MM.1S (cell line): Measurements from ENCODE around the gene BCL11A.

Source experiments
- DNase-seq: peaks from one replicate; pipeline ENCODE4 v3.0.0-alpha.2; 2015
- H2AFZ ChIP-seq: fragments of 300-600 bp; sonication (generic); 2 replicates; pipeline ENCODE4 v1.6.0; 2016; ENCODE audit warnings: antibody characterized with exemption, low read length
- H3F3A ChIP-seq: fragments of 300-600 bp; sonication (generic); 2 replicates; pipeline ENCODE4 v1.6.1; 2016; ENCODE audit warnings: mild to moderate bottlenecking, antibody characterized with exemption, low read length, moderate library complexity, mixed read lengths; ENCODE audit not compliant: insufficient read depth
- H3K27ac ChIP-seq: fragments of 300-600 bp; sonication (generic); 2 replicates; pipeline ENCODE4 v1.5.1; 2016; ENCODE audit warnings: mild to moderate bottlenecking, low read length
- H3K27me3 ChIP-seq: fragments of 300-600 bp; sonication (generic); replicated peaks from 2 replicates; pipeline ENCODE4 v1.6.0; 2016; ENCODE audit warnings: low read length; ENCODE audit not compliant: insufficient read depth
- H3K36me3 ChIP-seq: fragments of 300-600 bp; sonication (generic); replicated peaks from 2 replicates; pipeline ENCODE4 v1.6.1; 2016; ENCODE audit warnings: mild to moderate bottlenecking, low read length, mixed read lengths; ENCODE audit not compliant: insufficient read depth
- H3K4me1 ChIP-seq: fragments of 300-600 bp; sonication (generic); 2 replicates; pipeline ENCODE4 v1.6.1; 2016; ENCODE audit warnings: low read length, mixed read lengths
- H3K4me2 ChIP-seq: fragments of 300-600 bp; sonication (generic); 2 replicates; pipeline ENCODE4 v1.6.0; 2016; ENCODE audit warnings: low read depth, low read length
- H3K4me3 ChIP-seq: fragments of 300-600 bp; sonication (generic); 2 replicates; pipeline ENCODE4 v1.5.1; 2016; ENCODE audit warnings: low read length, mixed read lengths
- H3K79me2 ChIP-seq: fragments of 300-600 bp; sonication (generic); 2 replicates; pipeline ENCODE4 v1.6.1; 2016; ENCODE audit warnings: mixed run types, low read length, mixed read lengths
- H3K9ac ChIP-seq: fragments of 300-600 bp; sonication (generic); 2 replicates; pipeline ENCODE4 v1.6.1; 2016; ENCODE audit warnings: low read length, mixed read lengths
- H3K9me2 ChIP-seq: fragments of 300-600 bp; sonication (generic); replicated peaks from 2 replicates; pipeline ENCODE4 v1.6.1; 2016; ENCODE audit warnings: mild to moderate bottlenecking, low read length, mixed read lengths; ENCODE audit not compliant: insufficient read depth
- H3K9me3 ChIP-seq: fragments of 300-600 bp; sonication (generic); replicated peaks from 2 replicates; pipeline ENCODE4 v1.6.1; 2016; ENCODE audit warnings: mild to moderate bottlenecking, low read length, mixed read lengths; ENCODE audit not compliant: insufficient read depth
- H4K20me1 ChIP-seq: fragments of 300-600 bp; sonication (generic); 2 replicates; pipeline ENCODE4 v1.6.1; 2016; ENCODE audit warnings: mild to moderate bottlenecking, low read length, moderate library complexity, mixed read lengths; ENCODE audit not compliant: insufficient read depth
- EZH2 ChIP-seq: fragments of 300-600 bp; sonication (generic); optimal IDR thresholded peaks from 2 replicates; pipeline ENCODE3; 2017; ENCODE audit warnings: low read depth, mild to moderate bottlenecking, antibody characterized with exemption, low read length, mixed read lengths
- EZH2phosphoT487 ChIP-seq: fragments of 300-600 bp; sonication (generic); IDR thresholded peaks from 2 replicates; pipeline ENCODE4 v1.6.1; 2018; ENCODE audit warnings: antibody characterized with exemption, low read length
- TF ChIP-seq, protein P1 (sequence below): fragments of 300-600 bp; sonication (generic); IDR thresholded peaks from 2 replicates; pipeline ENCODE4 v1.5.1; 2016; ENCODE audit warnings: antibody characterized with exemption, low read length, mixed read lengths

The BCL11A gene

DNA sequence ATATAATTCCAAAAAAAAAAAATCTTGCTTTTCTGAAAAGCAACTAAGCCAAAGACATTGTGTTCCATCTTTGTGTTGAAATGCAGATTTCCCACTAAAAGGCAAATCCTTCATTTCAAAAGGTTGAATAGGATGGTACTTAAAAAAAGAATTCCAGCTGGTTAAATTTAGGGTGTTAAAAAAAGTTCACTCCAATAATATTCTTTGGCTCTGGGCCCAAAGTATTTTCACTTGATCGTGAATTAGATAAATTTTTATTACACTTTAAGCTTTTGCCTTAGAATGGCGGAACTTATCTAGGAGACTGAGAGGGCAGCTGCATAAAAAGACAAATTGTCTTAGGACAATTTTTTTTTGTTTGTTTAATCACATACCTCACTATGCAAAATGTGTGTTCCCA, 79.2 kb downstream of the BCL11A start:
- Histone ChIP-seq H3K4me3 (no peak overlapping the region), H2AFZ (no peak overlapping the region), H3F3A (no peaks in the 10 kb centered on the region), H3K9me3 (no peaks in the 10 kb centered on the region), H3K9ac (no peak overlapping the region), H3K4me2 (no peak overlapping the region), H3K79me2 (no peaks in the 10 kb centered on the region), H3K4me1 (no peaks in the 10 kb centered on the region), H3K9me2 (no peaks in the 10 kb centered on the region), H4K20me1 (no peaks in the 10 kb centered on the region), H3K36me3 (no peaks in the 10 kb centered on the region), H3K27me3 (no peaks in the 10 kb centered on the region), H3K27ac (no peak overlapping the region)
- DNase-seq = no peak
- TF ChIP-seq EZH2phosphoT487 (no peak), EZH2 (no peak)
- TF ChIP-seq, protein P1, sequence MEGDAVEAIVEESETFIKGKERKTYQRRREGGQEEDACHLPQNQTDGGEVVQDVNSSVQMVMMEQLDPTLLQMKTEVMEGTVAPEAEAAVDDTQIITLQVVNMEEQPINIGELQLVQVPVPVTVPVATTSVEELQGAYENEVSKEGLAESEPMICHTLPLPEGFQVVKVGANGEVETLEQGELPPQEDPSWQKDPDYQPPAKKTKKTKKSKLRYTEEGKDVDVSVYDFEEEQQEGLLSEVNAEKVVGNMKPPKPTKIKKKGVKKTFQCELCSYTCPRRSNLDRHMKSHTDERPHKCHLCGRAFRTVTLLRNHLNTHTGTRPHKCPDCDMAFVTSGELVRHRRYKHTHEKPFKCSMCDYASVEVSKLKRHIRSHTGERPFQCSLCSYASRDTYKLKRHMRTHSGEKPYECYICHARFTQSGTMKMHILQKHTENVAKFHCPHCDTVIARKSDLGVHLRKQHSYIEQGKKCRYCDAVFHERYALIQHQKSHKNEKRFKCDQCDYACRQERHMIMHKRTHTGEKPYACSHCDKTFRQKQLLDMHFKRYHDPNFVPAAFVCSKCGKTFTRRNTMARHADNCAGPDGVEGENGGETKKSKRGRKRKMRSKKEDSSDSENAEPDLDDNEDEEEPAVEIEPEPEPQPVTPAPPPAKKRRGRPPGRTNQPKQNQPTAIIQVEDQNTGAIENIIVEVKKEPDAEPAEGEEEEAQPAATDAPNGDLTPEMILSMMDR = no peak

DNA sequence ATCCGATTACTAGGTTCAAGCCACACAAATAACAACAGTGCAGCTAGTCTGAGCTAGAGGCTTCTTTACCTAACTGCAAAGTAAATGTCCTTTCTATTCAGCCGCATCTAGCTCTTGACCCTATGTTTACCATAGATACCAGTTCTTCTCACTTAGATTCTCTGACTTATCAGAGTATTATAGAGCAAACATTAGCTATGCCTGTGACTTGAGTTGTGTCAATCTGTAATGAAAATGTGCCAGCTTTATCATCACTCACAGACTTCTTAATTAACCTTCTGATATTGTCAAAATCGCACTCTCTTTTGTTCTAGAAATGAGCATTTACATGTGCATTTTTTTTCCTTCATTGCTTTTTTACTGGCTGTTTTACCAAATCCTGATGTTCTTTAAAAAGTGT, 79.9 kb downstream of the BCL11A start:
- Histone ChIP-seq H3K27ac (no peak overlapping the region), H3K9me2 (no peaks in the 10 kb centered on the region), H3K4me2 (no peak overlapping the region), H3K27me3 (no peaks in the 10 kb centered on the region), H3K4me3 (no peak overlapping the region), H2AFZ (no peak overlapping the region), H3K79me2 (no peaks in the 10 kb centered on the region), H3K36me3 (no peaks in the 10 kb centered on the region), H3K9me3 (no peaks in the 10 kb centered on the region), H3K9ac (no peak overlapping the region), H3K4me1 (peaks cover 5% of the 10 kb centered on the region), H3F3A (no peaks in the 10 kb centered on the region), H4K20me1 (no peaks in the 10 kb centered on the region)
- TF ChIP-seq EZH2 (no peak), EZH2phosphoT487 (no peak)
- TF ChIP-seq, protein P1 = no peak
- DNase-seq = no peak

GRCh38 chr2:60472663-60473289, 80.7 kb downstream of the BCL11A start:
- H3K9me2 ChIP-seq = no peaks in the 10 kb centered on the region
- H3K9ac ChIP-seq = no peak overlapping the region
- no peak for TF ChIP-seq EZH2phosphoT487
- TF ChIP-seq, protein P1 = no peak
- no peak for TF ChIP-seq EZH2
- no peak overlapping the region for H3K4me3 ChIP-seq
- no peak for DNase-seq
- H3K36me3 ChIP-seq = no peaks in the 10 kb centered on the region
- no peaks in the 10 kb centered on the region for H3K79me2 ChIP-seq
- H3F3A ChIP-seq = no peaks in the 10 kb centered on the region
- no peak overlapping the region for H2AFZ ChIP-seq
- no peak overlapping the region for H3K27ac ChIP-seq
- no peaks in the 10 kb centered on the region for H4K20me1 ChIP-seq
- no peak overlapping the region for H3K4me2 ChIP-seq
- H3K4me1 ChIP-seq = peaks cover 6% of the 10 kb centered on the region
- no peaks in the 10 kb centered on the region for H3K27me3 ChIP-seq
- H3K9me3 ChIP-seq = no peaks in the 10 kb centered on the region
